B cell (primary cell): ENCODE results near the gene ITSN1. TPM values are rescaled to one million over a fixed set of nuclear protein-coding genes. Genes with fewer than 3 reads are reported as not detected.

ENCODE experiments used
- ATAC-seq: fragments of 200-7000 bp; cut with Tn5 transposase; one replicate; pipeline ENCODE4 v1.10.0; 2021; ENCODE audit warnings: low read depth, mild to moderate bottlenecking, moderate number of reproducible peaks, moderate library complexity
- CTCF ChIA-PET: fragments of 350-600 bp; sonication (Branson Sonifier 250); formaldehyde crosslinking; loops from one replicate; lab custom pipeline; 2021; ENCODE audit warnings: antibody characterized with exemption, inconsistent platforms; lab: Charles Lee
- POLR2A ChIA-PET: fragments of 350-600 bp; sonication (Branson Sonifier 250); formaldehyde crosslinking; loops from one replicate; lab custom pipeline; 2021; ENCODE audit warnings: antibody characterized with exemption; lab: Charles Lee
- DNase-seq: peaks from one replicate; pipeline ENCODE4 v3.0.0; 2013
- H2AFZ ChIP-seq: 2 replicates; pipeline ENCODE4 v1.6.1; 2012; ENCODE audit warnings: mild to moderate bottlenecking, low read depth, low read length; ENCODE audit not compliant: insufficient read depth, poor library complexity, severe bottlenecking
- H3K27ac ChIP-seq, 2 donors: 1 replicate in 1 of 2; 2 replicates in 1 of 2; pipeline ENCODE4 v1.5.1; 2012 to 2013; ENCODE audit warnings: low read length in 2 of 2, mild to moderate bottlenecking in 2 of 2, moderate library complexity in 1 of 2
- H3K27me3 ChIP-seq, 4 experiments: fragments of 200-600 bp in 1 of 4; sonication (generic) in 1 of 4; replicated peaks in 1 of 4; 1 replicate in 2 of 4; 2 replicates in 2 of 4; pipeline versions ENCODE4 v1.6.1 to v1.7.0; 2013 to 2016; ENCODE audit warnings: low read length in 3 of 4, mild to moderate bottlenecking in 2 of 4, mixed read lengths in 1 of 4, moderate library complexity in 1 of 4; ENCODE audit not compliant: insufficient read depth in 4 of 4, control insufficient read depth in 3 of 4; ENCODE audit errors: control extremely low read depth in 1 of 4
- H3K36me3 ChIP-seq, 2 experiments: replicated peaks in 1 of 2; 1 replicate in 1 of 2; 2 replicates in 1 of 2; pipeline versions ENCODE4 v1.6.1 to v1.7.1; 2013; ENCODE audit warnings: low read length in 1 of 2; ENCODE audit not compliant: insufficient read depth in 2 of 2, control insufficient read depth in 1 of 2; ENCODE audit errors: control extremely low read depth in 1 of 2, extremely low read depth in 1 of 2
- H3K4me1 ChIP-seq, 2 donors: fragments of 200-600 bp in 1 of 2; sonication (generic) in 1 of 2; 1 replicate in 1 of 2; 2 replicates in 1 of 2; pipeline versions ENCODE4 v1.5.1 to v1.6.1; 2013 to 2017; ENCODE audit warnings: low read length in 2 of 2; ENCODE audit not compliant: control insufficient read depth in 2 of 2, insufficient read depth in 2 of 2
- H3K4me2 ChIP-seq: replicated peaks from 2 replicates; pipeline ENCODE3; 2012; ENCODE audit warnings: mild to moderate bottlenecking, low read depth, low read length; ENCODE audit not compliant: poor library complexity, severe bottlenecking
- H3K4me3 ChIP-seq, 5 experiments: fragments of 200-600 bp in 1 of 5; sonication (generic) in 1 of 5; 1 replicate in 3 of 5; 2 replicates in 2 of 5; pipeline versions ENCODE4 v1.5.1 to v1.7.0; 2011 to 2016; ENCODE audit warnings: low read length in 4 of 5, mild to moderate bottlenecking in 4 of 5, low read depth in 2 of 5, control low read depth in 1 of 5, moderate library complexity in 1 of 5; ENCODE audit not compliant: insufficient read depth in 1 of 5; ENCODE audit errors: control extremely low read depth in 1 of 5, extremely low read depth in 1 of 5
- H3K79me2 ChIP-seq: fragments of 200-600 bp; sonication (generic); one replicate; pipeline ENCODE4 v1.6.0; 2016; ENCODE audit warnings: low read length; ENCODE audit not compliant: control insufficient read depth, insufficient read depth
- H3K9ac ChIP-seq: fragments of 200-600 bp; sonication (generic); 2 replicates; pipeline ENCODE4 v1.6.1; 2017; ENCODE audit warnings: mild to moderate bottlenecking, low read length, moderate library complexity
- H3K9me3 ChIP-seq, 3 donors: one replicate each; pipeline versions ENCODE4 v1.6.1 to v1.7.1; 2013; ENCODE audit warnings: low read length in 2 of 3; ENCODE audit not compliant: control insufficient read depth in 2 of 3, insufficient read depth in 1 of 3; ENCODE audit errors: control extremely low read depth in 1 of 3
- H4K20me1 ChIP-seq: 2 replicates; pipeline ENCODE4 v1.6.0; 2012; ENCODE audit warnings: mild to moderate bottlenecking, low read length; ENCODE audit not compliant: insufficient read depth, control insufficient read depth, poor library complexity, severe bottlenecking
- H3K27ac Mint-ChIP-seq: one replicate; pipeline ENCODE4 v1.8.0; 2021; ENCODE audit warnings: mixed read lengths
- H3K27me3 Mint-ChIP-seq: one replicate; pipeline ENCODE4 v1.8.0; 2021; ENCODE audit warnings: mixed read lengths
- H3K4me1 Mint-ChIP-seq: one replicate; pipeline ENCODE4 v1.8.0; 2021; ENCODE audit warnings: mixed read lengths
- H3K4me3 Mint-ChIP-seq: one replicate; pipeline ENCODE4 v1.8.0; 2021; ENCODE audit warnings: mixed read lengths
- H3K9me3 Mint-ChIP-seq: one replicate; pipeline ENCODE4 v1.8.0; 2022; ENCODE audit warnings: mixed read lengths; ENCODE audit not compliant: insufficient read depth
- CTCF ChIP-seq: fragments of 200-600 bp; IDR thresholded peaks from one replicate; pipeline ENCODE4 v1.8.0; 2022; ENCODE audit warnings: antibody characterized with exemption, mild to moderate bottlenecking
- EZH2 ChIP-seq: IDR thresholded peaks from 2 replicates; pipeline ENCODE4 v1.6.1; 2012; ENCODE audit warnings: borderline replicate concordance, low read depth, mild to moderate bottlenecking, moderate library complexity, low read length; ENCODE audit not compliant: insufficient read depth, poor library complexity, severe bottlenecking
- whole genome bisulfite sequencing: methylation state at CpG from one replicate; pipeline ENCODE4 v1.1.5; 2013; ENCODE audit warnings: missing lambda C conversion rate; ENCODE audit not compliant: insufficient coverage; 5-methylcytosine and 5-hydroxymethylcytosine counted together
- intact Hi-C: fragments of 100-400 bp; cut with micrococcal nuclease; formaldehyde crosslinking; loops from one replicate; pipeline ENCODE4 v1.10.0; 2022
- polyA plus RNA-seq: library from polyadenylated mRNA; depleted of rRNA; stranded (reverse); fragments of >200 nt; gene quantifications from 2 replicates; pipeline ENCODE4 v1.2.3, GENCODE V29; 2012
- total RNA-seq, 2 donors: library from RNA; stranded (reverse); fragments of 120-200 nt in 1 of 2; gene quantifications; 1 replicate in 1 of 2; 2 replicates in 1 of 2; pipeline versions ENCODE4 v1.2.3 to v1.2.4, GENCODE V29; 2013 to 2022

The ITSN1 gene
- total and polyA plus RNA-seq, 2 donors (not counting 1 experiment from before 2014, with no cell fraction given): 0.31 to 2.4 TPM

GRCh38 chr21:33886321-33886720 is 244.0 kb downstream of the ITSN1 start:
- ChIA-PET CTCF (no interaction called here), POLR2A (no interaction called here)
- WGBS: 91% methylated on average over 11 of the region's 11 CpGs
- no peak overlapping the region for H3K9ac ChIP-seq
- H3K9me3 ChIP-seq: no peaks in the 10 kb centered on the region
- no peak for DNase-seq
- H3K4me2 ChIP-seq: no peak overlapping the region
- no peaks in the 10 kb centered on the region for H3K4me1 ChIP-seq
- no peaks in the 10 kb centered on the region for H3K79me2 ChIP-seq
- Mint-ChIP-seq H3K9me3 (no peaks in the 10 kb centered on the region), H3K27ac (no peak overlapping the region), H3K27me3 (peaks cover 18% of the 10 kb centered on the region), H3K4me1 (no peaks in the 10 kb centered on the region), H3K4me3 (no peak overlapping the region)
- H3K4me3 ChIP-seq: no peak overlapping the region
- H3K27me3 ChIP-seq: no peaks in the 10 kb centered on the region
- intact Hi-C loops: no loop called here
- no peaks in the 10 kb centered on the region for H3K36me3 ChIP-seq
- H4K20me1 ChIP-seq: no peaks in the 10 kb centered on the region
- TF ChIP-seq CTCF (no peak), EZH2 (no peak)
- no peak overlapping the region for H2AFZ ChIP-seq
- ATAC-seq: no peak
- H3K27ac ChIP-seq: no peak overlapping the region

GRCh38 chr21:33890187-33890586 is 247.9 kb downstream of the ITSN1 start:
- no peak overlapping the region for H3K4me3 ChIP-seq
- ATAC-seq (no peak), DNase-seq (no peak)
- H2AFZ ChIP-seq: no peak overlapping the region
- Mint-ChIP-seq H3K4me3 (no peak overlapping the region), H3K27ac (no peak overlapping the region), H3K4me1 (peaks cover 7% of the 10 kb centered on the region), H3K9me3 (no peaks in the 10 kb centered on the region), H3K27me3 (peaks cover 18% of the 10 kb centered on the region)
- ChIA-PET POLR2A (no interaction called here), CTCF (no interaction called here)
- peaks cover 0 to 7% (median 3%) of the 10 kb centered on the region in 4 experiments for H3K27me3 ChIP-seq
- H3K36me3 ChIP-seq: no peaks in the 10 kb centered on the region
- H3K79me2 ChIP-seq: no peaks in the 10 kb centered on the region
- H3K9ac ChIP-seq: no peak overlapping the region
- no peaks in the 10 kb centered on the region for H3K9me3 ChIP-seq
- peaks cover 5 to 8% of the 10 kb centered on the region in 2 donors for H3K4me1 ChIP-seq
- intact Hi-C loops: no loop called here
- 93% methylated on average over 2 of the region's 5 CpGs for WGBS
- TF ChIP-seq CTCF (no peak), EZH2 (no peak)
- H3K4me2 ChIP-seq: no peak overlapping the region
- H4K20me1 ChIP-seq: no peaks in the 10 kb centered on the region
- no peak overlapping the region for H3K27ac ChIP-seq
